Heart right ventricle (tissue), 16 donors: ENCODE data around the gene TK1. TPM values are rescaled to one million over a fixed set of nuclear protein-coding genes. Genes with fewer than 3 reads are reported as not detected.

Experiments used
- ATAC-seq, 8 donors: fragments of 200-7000 bp; cut with Tn5 transposase; one replicate each; pipeline ENCODE4 v1.9.1; 2020; ENCODE audit warnings: mild to moderate bottlenecking in 8 of 8, moderate library complexity in 8 of 8, moderate number of reproducible peaks in 1 of 8
- DNase-seq, 2 donors: peaks; one replicate each; pipeline ENCODE4 v3.0.0-alpha.2; 2020
- H3K27ac ChIP-seq, 10 donors: fragments of 200-600 bp; sonication (generic) in 2 of 10; one replicate each; pipeline versions ENCODE4 v1.5.0 to v1.8.0; 2020 to 2022; ENCODE audit warnings: mild to moderate bottlenecking in 3 of 10
- H3K27me3 ChIP-seq, 7 donors: fragments of 200-600 bp; one replicate each; pipeline ENCODE4 v1.8.0; 2021 to 2022; ENCODE audit warnings: mild to moderate bottlenecking in 2 of 7
- H3K36me3 ChIP-seq, 9 donors: fragments of 200-600 bp; sonication (generic) in 1 of 9; one replicate each; pipeline versions ENCODE4 v1.5.0 to v1.8.0; 2020 to 2022; ENCODE audit warnings: mild to moderate bottlenecking in 2 of 9
- H3K4me1 ChIP-seq, 9 donors: fragments of 200-600 bp; sonication (generic) in 1 of 9; one replicate each; pipeline versions ENCODE4 v1.5.0 to v1.8.0; 2020 to 2022; ENCODE audit warnings: mild to moderate bottlenecking in 4 of 9
- H3K4me3 ChIP-seq, 10 donors: fragments of 200-600 bp; sonication (generic) in 2 of 10; one replicate each; pipeline versions ENCODE4 v1.5.0 to v1.8.0; 2020 to 2022; ENCODE audit warnings: mild to moderate bottlenecking in 7 of 10, moderate library complexity in 2 of 10
- H3K9me3 ChIP-seq, 11 donors: fragments of 200-600 bp in 10 of 11; sonication (generic) in 2 of 11; one replicate each; pipeline versions ENCODE4 v1.5.0 to v1.8.0; 2013 to 2022; ENCODE audit warnings: mild to moderate bottlenecking in 2 of 11, control low read depth in 1 of 11, moderate library complexity in 1 of 11
- WGBS, 2 donors: extraction: QIAGEN DNeasy Blood & Tissue Kit; methylation state at CpG; one replicate each; pipeline ENCODE4 v1.1.7; 2013; ENCODE audit warnings: inconsistent platforms in 1 of 2; 5-methylcytosine and 5-hydroxymethylcytosine counted together
- intact Hi-C, 10 donors: fragments of 100-400 bp; cut with DNase I; formaldehyde crosslinking; loops; one replicate each; pipeline versions ENCODE4 v1.11.1 to v1.14.2; 2022
- polyA plus RNA-seq, 2 donors: library from polyadenylated mRNA; stranded (reverse); fragments of 200-250 nt; gene quantifications; one replicate each; pipeline ENCODE4 v1.2.3, GENCODE V29; 2013
- total RNA-seq, 10 donors: library from RNA; stranded (reverse); fragmentation: NEBNext Ultra II Directional in 3 of 10; extraction: Animal tissue kit (Norgen Biotek cat#: 25700) in 3 of 10; gene quantifications; one replicate each; pipeline versions ENCODE4 v1.2.1 to v1.2.4, GENCODE V29; 2021 to 2023
- TF ChIP-seq, protein P1 (sequence below), 9 donors: fragments of 200-600 bp; sonication (generic) in 2 of 9; IDR thresholded peaks; one replicate each; pipeline versions ENCODE4 v1.5.0 to v1.8.0; 2021 to 2022; ENCODE audit warnings: antibody characterized with exemption in 9 of 9, mild to moderate bottlenecking in 5 of 9, moderate library complexity in 1 of 9
- donor health status: Arrhythmogenic right ventricular cardiomyopathy.
- donor health status: ischemic (EF 13 %, LVEDD 7.1; RV severe dilation, severe dysfunction).
- donor health status: healthy with polysubstance abuse.
- donor health status: DM: no; HTN: yes; CAD: no.
- donor health status: DM: no; HTN: no; CAD: no.
- donor health status: ischemic (EF 25% LVEDD 6.9; RV normal size, moderate dysfunction).
- donor health status: ischemic (EF 25% LVEDD 5.7; RV mildly dilated, moderate dysfunction).
- donor health status: healthy.
- donor health status: DM: yes; HTN: yes; CAD: no.
- donor health status: Ischemic cardiomyopathy.
- donor health status: ischemic (EF 35%, LVEDD 5.7; RV mildly dilated, moderate dysfunction).
- donor health status: nonischemic (EF 11% LVEDD 7.7; RV severe dilation, severe dysfunction).
- donor health status: DM: yes; HTN: yes; CAD: no.
- donor health status: PGD.
- donor health status: ischemic (EF 29% LVEDD 5.4; RV normal size, mild dysfunction).
- donor health status: nonischemic (EF 23%, LVEDD 6.1; RV moderate dilation, normal function).

Gene TK1
- total and polyA plus RNA-seq, 12 donors: 0.33 to 12.7 (median 1.2) TPM

DNA sequence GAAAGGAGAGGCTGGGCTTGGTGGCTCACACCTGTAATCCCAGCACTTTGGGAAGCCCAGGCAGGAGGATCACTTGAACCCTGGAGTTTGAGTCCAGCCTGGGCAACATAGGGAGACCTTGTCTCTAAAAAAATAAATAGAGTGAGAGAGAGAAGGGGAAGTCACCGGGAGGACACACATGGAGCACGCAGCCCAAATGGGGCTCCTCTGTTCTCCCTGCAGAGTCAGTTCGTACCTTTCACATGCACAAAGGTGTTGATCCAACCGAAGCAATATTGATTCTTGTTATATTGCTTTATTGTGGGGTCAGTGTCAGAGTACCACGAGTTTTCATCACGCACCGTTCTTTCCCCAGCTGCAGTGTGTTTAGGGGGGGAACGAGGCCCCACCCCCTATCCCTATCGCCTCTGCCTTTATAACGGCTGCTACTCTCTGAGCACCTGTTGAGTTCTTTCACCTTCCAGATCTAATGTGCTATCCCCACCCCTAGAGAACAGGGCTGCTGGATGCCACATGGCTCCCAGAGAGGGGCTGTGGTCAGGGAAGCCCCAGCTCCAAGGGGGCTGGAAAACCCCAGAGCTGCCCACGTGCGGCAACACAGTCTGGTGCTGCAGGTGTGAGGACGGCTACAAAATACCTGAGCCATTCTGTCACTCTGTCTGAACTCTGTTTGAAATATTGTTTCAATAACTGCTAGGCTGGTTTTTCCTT is 43.6 kb upstream of the TK1 start:
- peaks cover 0 to 32% (median 5%) of the 10 kb centered on the region in 9 donors for H3K4me1 ChIP-seq
- peaks cover 18 to 41% (median 37%) of the 10 kb centered on the region in 7 donors for H3K27me3 ChIP-seq
- TF ChIP-seq, protein P1, sequence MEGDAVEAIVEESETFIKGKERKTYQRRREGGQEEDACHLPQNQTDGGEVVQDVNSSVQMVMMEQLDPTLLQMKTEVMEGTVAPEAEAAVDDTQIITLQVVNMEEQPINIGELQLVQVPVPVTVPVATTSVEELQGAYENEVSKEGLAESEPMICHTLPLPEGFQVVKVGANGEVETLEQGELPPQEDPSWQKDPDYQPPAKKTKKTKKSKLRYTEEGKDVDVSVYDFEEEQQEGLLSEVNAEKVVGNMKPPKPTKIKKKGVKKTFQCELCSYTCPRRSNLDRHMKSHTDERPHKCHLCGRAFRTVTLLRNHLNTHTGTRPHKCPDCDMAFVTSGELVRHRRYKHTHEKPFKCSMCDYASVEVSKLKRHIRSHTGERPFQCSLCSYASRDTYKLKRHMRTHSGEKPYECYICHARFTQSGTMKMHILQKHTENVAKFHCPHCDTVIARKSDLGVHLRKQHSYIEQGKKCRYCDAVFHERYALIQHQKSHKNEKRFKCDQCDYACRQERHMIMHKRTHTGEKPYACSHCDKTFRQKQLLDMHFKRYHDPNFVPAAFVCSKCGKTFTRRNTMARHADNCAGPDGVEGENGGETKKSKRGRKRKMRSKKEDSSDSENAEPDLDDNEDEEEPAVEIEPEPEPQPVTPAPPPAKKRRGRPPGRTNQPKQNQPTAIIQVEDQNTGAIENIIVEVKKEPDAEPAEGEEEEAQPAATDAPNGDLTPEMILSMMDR (IDR thresholded peaks at IDR 0.05): no peak
- DNase-seq (no peak), ATAC-seq (no peak)
- H3K27ac ChIP-seq: no peak overlapping the region
- no peaks in the 10 kb centered on the region for H3K36me3 ChIP-seq
- WGBS, 2 donors: 77 to 79% methylated on average over 13 of the region's 13 CpGs
- intact Hi-C loops: no loop called here
- H3K9me3 ChIP-seq: no peaks in the 10 kb centered on the region
- H3K4me3 ChIP-seq: no peak overlapping the region

DNA sequence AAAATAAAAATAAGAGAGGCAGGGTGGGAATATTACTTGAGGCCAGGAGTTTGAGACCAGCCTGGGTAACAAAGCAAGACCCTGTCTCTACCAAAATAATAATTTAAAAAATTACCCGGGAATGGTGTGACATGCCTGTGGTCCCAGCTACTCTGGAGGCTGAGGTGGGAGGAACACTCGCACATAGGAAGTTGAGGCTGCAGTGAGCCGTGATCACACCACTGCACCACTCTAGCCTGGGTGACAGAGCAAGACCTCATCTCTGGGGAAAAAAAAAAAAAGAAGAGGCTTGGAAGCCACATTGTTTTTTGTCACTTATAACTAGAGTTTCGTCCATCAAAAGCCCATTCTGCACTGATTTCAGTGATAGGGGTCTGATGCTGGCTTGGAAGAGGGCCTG is 41.3 kb upstream of the TK1 start:
- ATAC-seq (no peak), DNase-seq (no peak)
- no peak overlapping the region for H3K27ac ChIP-seq
- no peaks in the 10 kb centered on the region for H3K9me3 ChIP-seq
- peaks cover 18 to 39% (median 36%) of the 10 kb centered on the region in 7 donors for H3K27me3 ChIP-seq
- WGBS, 2 donors: 88 to 90% methylated on average over 4 of the region's 4 CpGs
- intact Hi-C loops: no loop called here
- TF ChIP-seq, protein P1 (IDR thresholded peaks at IDR 0.05): no peak
- H3K36me3 ChIP-seq: peaks cover 0 to 9% (median 0%) of the 10 kb centered on the region in 9 donors
- H3K4me1 ChIP-seq: peaks cover 0 to 32% (median 3%) of the 10 kb centered on the region in 9 donors
- H3K4me3 ChIP-seq: no peak overlapping the region

DNA sequence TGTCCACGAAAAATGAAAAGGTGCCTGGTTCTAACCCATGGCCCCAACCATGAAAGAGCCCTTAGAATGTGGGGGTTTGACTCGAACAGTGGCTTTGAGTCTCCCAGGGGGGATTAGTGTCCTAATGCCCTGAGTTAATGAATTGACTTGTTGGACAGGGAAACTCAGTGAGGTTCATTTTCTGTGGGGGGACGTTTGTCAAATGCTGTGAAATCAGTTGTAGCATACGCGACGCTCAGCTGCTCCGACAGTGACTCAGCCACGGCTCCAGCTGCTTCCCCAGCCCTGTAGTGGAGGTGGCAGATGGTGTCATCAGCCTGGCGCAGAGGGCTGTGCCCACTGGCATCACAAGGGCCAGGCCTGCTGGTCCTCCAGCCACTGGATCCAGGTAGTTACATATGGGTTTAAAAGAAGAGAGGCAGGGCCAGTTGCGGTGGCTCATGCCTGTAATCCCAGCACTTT is 40.6 kb upstream of the TK1 start:
- ATAC-seq: no peak

DNA sequence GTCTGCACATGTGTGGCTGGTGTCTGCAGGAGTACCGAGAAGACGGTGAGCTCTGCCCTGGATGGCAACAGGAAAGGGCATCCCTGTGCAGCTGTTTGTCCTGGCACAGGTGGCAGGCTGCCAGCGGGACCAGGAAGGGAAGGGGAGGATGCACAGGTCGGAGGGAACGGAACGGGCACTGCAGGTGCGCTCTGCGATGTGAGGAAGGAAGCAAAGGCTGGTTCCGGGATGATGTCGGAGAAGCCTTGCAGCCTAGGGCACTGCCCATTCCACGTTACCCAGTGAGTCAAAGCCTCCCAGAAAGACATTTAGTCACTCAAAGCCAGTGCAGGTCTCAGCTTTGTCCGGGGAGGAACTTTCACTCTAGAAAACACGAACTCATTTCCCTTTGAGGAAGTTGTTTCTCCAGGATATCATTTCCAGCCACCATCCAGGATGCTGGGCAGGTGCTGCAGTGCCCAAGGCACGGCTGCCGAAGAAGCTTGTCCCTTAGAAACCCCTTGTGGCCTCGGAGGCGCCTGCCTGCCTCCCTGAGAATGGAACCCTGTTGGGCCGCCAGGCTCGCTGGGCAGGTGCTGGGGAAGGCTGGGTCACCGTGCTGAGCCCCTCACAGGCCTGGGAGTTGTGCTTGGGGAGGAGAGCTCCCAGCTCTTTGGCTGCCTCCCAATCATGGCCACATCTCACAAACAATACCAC is 40.1 kb upstream of the TK1 start:
- 62 to 66% methylated on average over 20 of the region's 20 CpGs for WGBS, 2 donors
- Histone ChIP-seq H3K36me3 (peaks cover 0 to 17% (median 0%) of the 10 kb centered on the region in 9 donors), H3K27ac (peak overlapping the region in 1 of 10 donors; percentile 53), H3K27me3 (peaks cover 10 to 27% (median 23%) of the 10 kb centered on the region in 7 donors), H3K4me1 (peaks cover 0 to 30% (median 9%) of the 10 kb centered on the region in 9 donors), H3K9me3 (no peaks in the 10 kb centered on the region), H3K4me3 (no peak overlapping the region)
- TF ChIP-seq, protein P1 (IDR thresholded peaks at IDR 0.05): no peak
- DNase-seq (no peak), ATAC-seq (no peak)
- intact Hi-C loops: no loop called here

More for the DNA sequence above, 40.6 kb upstream of the TK1 start:
- TF ChIP-seq, protein P1 (IDR thresholded peaks at IDR 0.05): no peak
- no peaks in the 10 kb centered on the region for H3K9me3 ChIP-seq
- peaks cover 0 to 16% (median 0%) of the 10 kb centered on the region in 9 donors for H3K36me3 ChIP-seq
- peaks cover 0 to 36% (median 9%) of the 10 kb centered on the region in 9 donors for H3K4me1 ChIP-seq
- H3K27ac ChIP-seq: peak overlapping the region in 1 of 10 donors; percentile 53
- no peak overlapping the region for H3K4me3 ChIP-seq
- whole genome bisulfite sequencing, 2 donors: 85% methylated on average over 10 of the region's 10 CpGs
- peaks cover 15 to 32% (median 29%) of the 10 kb centered on the region in 7 donors for H3K27me3 ChIP-seq
- intact Hi-C loops: no loop called here
- no peak for DNase-seq
